Suprapubic skin (tissue), 4 donors: ENCODE results near the gene TBCEL. TPM values are rescaled to one million over a fixed set of nuclear protein-coding genes. Genes with fewer than 3 reads are reported as not detected.

ENCODE experiments used
- DNase-seq, 2 donors: peaks; one replicate each; pipeline ENCODE4 v3.0.0-alpha.2; 2019; ENCODE audit warnings: low spot score in 2 of 2
- H3K27ac ChIP-seq: fragments of 200-600 bp; sonication (generic); one replicate; pipeline ENCODE4 v1.5.1; 2019
- H3K27me3 ChIP-seq: fragments of 200-600 bp; sonication (generic); one replicate; pipeline ENCODE4 v1.5.1; 2019
- H3K36me3 ChIP-seq: fragments of 200-600 bp; sonication (generic); one replicate; pipeline ENCODE4 v1.5.1; 2019
- H3K4me1 ChIP-seq: fragments of 200-600 bp; sonication (generic); one replicate; pipeline ENCODE4 v1.5.1; 2019
- H3K4me3 ChIP-seq: fragments of 200-600 bp; sonication (generic); one replicate; pipeline ENCODE4 v1.5.1; 2019; ENCODE audit warnings: mild to moderate bottlenecking
- H3K9me3 ChIP-seq: fragments of 200-600 bp; sonication (generic); one replicate; pipeline ENCODE4 v1.5.1; 2019
- EP300 ChIP-seq: sonication (generic); formaldehyde crosslinking; IDR thresholded peaks from one replicate; pipeline ENCODE4 v1.6.1; 2017; ENCODE audit warnings: antibody characterized with exemption
- POLR2A ChIP-seq, 2 donors: fragments of 450-650 bp; IDR thresholded peaks; one replicate each; pipeline ENCODE4 v1.6.1; 2017; ENCODE audit warnings: antibody characterized with exemption in 2 of 2, mild to moderate bottlenecking in 2 of 2, moderate library complexity in 2 of 2
- POLR2AphosphoS5 ChIP-seq, 3 donors: sonication (generic); formaldehyde crosslinking; IDR thresholded peaks; one replicate each; pipeline ENCODE4 v1.6.1; 2017; ENCODE audit warnings: antibody characterized with exemption in 3 of 3
- WGBS: methylation state at CpG from one replicate; pipeline ENCODE4 v1.1.5; 2018; 5-methylcytosine and 5-hydroxymethylcytosine counted together
- total RNA-seq, 4 donors: library from RNA; depleted of rRNA; stranded (reverse); fragments of >200 nt; gene quantifications; one replicate each; pipeline ENCODE4 v1.1.0, GENCODE V29; 2016
- TF ChIP-seq, protein P1 (sequence below), 2 donors: fragments of 200-600 bp in 1 of 2; fragments of 450-650 bp in 1 of 2; sonication (generic) in 1 of 2; IDR thresholded peaks; one replicate each; pipeline ENCODE4 v1.5.1; 2016 to 2019; ENCODE audit warnings: antibody characterized with exemption in 2 of 2, mild to moderate bottlenecking in 1 of 2, moderate library complexity in 1 of 2

TBCEL gene
- total RNA-seq, 4 donors from 2014 or later = 5.7 to 14.2 (median 9.5) TPM

DNA sequence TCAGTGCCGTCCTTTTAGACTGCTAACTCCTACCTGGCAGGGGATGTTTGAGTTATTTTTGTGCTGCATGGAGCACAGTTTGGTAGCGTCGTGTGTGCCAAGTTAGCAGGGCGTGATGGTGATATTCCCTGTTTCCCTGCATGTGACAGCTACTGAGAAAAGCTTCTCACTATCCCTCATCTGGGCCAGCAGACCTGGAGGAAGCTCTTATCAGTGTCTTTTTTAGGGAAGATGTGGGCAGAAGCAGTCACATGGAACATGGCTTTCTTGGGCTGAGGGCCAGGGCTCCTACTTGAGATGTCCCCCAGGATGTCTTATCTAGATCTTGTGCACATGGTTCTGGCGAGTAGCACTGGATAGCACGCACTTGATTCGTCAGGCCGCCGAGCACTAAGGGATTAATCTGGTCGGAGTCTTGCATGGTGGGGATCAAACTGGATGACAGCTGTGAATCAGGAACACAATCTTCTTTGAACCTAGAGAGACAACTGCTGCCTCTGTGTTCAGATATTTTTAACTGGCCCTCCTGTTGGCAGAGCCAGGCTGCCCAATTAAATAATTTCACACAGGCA, 110.9 kb downstream of the TBCEL start:
- Histone ChIP-seq H3K9me3 (no peaks in the 10 kb centered on the region), H3K4me1 (no peaks in the 10 kb centered on the region), H3K27me3 (no peaks in the 10 kb centered on the region), H3K4me3 (no peak overlapping the region), H3K36me3 (no peaks in the 10 kb centered on the region), H3K27ac (no peak overlapping the region)
- WGBS = 81% methylated on average over 9 of the region's 10 CpGs
- TF ChIP-seq POLR2AphosphoS5 (IDR thresholded peaks at IDR 0.05) = no peak
- TF ChIP-seq, protein P1, sequence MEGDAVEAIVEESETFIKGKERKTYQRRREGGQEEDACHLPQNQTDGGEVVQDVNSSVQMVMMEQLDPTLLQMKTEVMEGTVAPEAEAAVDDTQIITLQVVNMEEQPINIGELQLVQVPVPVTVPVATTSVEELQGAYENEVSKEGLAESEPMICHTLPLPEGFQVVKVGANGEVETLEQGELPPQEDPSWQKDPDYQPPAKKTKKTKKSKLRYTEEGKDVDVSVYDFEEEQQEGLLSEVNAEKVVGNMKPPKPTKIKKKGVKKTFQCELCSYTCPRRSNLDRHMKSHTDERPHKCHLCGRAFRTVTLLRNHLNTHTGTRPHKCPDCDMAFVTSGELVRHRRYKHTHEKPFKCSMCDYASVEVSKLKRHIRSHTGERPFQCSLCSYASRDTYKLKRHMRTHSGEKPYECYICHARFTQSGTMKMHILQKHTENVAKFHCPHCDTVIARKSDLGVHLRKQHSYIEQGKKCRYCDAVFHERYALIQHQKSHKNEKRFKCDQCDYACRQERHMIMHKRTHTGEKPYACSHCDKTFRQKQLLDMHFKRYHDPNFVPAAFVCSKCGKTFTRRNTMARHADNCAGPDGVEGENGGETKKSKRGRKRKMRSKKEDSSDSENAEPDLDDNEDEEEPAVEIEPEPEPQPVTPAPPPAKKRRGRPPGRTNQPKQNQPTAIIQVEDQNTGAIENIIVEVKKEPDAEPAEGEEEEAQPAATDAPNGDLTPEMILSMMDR (IDR thresholded peaks at IDR 0.05) = no peak
- no peak for TF ChIP-seq POLR2A (IDR thresholded peaks at IDR 0.05)
- no peak for TF ChIP-seq EP300
- DNase-seq = no peak

DNA sequence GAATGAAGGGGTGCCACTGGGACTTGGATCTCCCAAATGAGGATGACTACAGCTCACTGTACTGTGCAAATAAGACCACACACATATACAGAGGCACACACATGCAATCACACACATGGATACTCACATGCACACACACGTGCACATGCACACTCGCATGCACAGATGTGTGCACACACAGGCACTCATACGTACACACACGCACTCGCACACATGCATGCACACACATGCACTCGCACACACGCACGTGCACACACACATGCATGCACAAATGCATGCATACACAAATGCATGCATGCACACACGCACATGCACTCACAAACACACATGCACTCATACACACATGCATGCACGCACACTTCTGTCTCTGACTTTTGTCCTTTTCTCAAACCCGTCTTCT, 113.1 kb downstream of the TBCEL start:
- WGBS = 95% methylated on average over 11 of the region's 11 CpGs
- no peak for DNase-seq
- TF ChIP-seq POLR2AphosphoS5 (IDR thresholded peaks at IDR 0.05) (no peak), EP300 (no peak), POLR2A (IDR thresholded peaks at IDR 0.05) (no peak)
- TF ChIP-seq, protein P1 (IDR thresholded peaks at IDR 0.05) = no peak
- Histone ChIP-seq H3K36me3 (no peaks in the 10 kb centered on the region), H3K4me1 (no peaks in the 10 kb centered on the region), H3K27me3 (no peaks in the 10 kb centered on the region), H3K9me3 (no peaks in the 10 kb centered on the region), H3K4me3 (no peak overlapping the region), H3K27ac (no peak overlapping the region)

DNA sequence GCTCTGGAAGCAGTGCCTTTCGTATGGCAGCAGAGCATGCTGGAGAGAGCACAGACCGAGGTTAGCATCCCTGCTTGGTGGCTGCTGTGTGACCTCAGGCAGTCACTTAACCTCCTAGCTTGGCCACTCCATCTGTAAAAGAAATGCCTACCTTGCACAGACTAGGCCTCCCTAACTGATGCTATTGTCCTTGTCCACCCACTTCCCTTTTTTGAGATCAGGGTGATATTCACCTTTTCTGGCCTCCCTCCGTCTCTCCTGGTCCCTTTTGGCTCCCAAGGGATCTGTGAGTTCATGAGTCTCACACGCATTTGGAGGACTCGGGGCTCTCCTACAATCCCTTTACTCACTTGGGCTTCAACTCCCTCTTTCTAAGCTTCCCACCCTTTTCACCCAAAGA, 114.4 kb downstream of the TBCEL start:
- no peak for DNase-seq
- TF ChIP-seq EP300 (no peak), POLR2A (IDR thresholded peaks at IDR 0.05) (no peak), POLR2AphosphoS5 (IDR thresholded peaks at IDR 0.05) (no peak)
- TF ChIP-seq, protein P1 (IDR thresholded peaks at IDR 0.05) = no peak
- Histone ChIP-seq H3K27me3 (no peaks in the 10 kb centered on the region), H3K4me1 (no peaks in the 10 kb centered on the region), H3K36me3 (no peaks in the 10 kb centered on the region), H3K4me3 (no peak overlapping the region), H3K27ac (no peak overlapping the region), H3K9me3 (no peaks in the 10 kb centered on the region)
- WGBS = 96% methylated on average over 5 of the region's 5 CpGs

DNA sequence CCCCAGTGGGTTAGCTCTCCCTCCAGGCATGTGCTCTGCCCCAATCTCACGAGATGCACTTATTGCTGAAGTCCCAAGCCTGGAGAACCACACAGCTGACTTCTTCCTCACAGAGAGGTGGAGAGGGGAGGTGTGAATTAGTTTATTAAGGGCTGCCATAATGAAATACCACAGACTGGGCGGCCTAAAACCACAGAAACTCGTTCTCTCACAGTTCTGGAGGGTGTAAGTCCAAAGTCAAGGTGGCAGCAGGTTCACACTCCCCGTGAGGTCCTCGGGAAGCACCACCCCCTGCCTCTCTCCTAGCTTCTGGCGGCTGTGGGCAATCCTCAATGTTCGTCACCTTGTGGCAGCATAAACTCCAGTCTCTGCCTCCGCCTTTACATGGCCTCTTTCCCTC, 116.5 kb downstream of the TBCEL start:
- no peak for TF ChIP-seq POLR2A (IDR thresholded peaks at IDR 0.05)
- TF ChIP-seq, protein P1 (IDR thresholded peaks at IDR 0.05) = no peak
- TF ChIP-seq POLR2AphosphoS5 (IDR thresholded peaks at IDR 0.05) = no peak
- TF ChIP-seq EP300 = no peak
- no peak overlapping the region for H3K27ac ChIP-seq

More for the DNA sequence above, 116.5 kb downstream of the TBCEL start:
- Histone ChIP-seq H3K27me3 (no peaks in the 10 kb centered on the region), H3K4me3 (no peak overlapping the region), H3K4me1 (no peaks in the 10 kb centered on the region), H3K36me3 (no peaks in the 10 kb centered on the region), H3K9me3 (no peaks in the 10 kb centered on the region)
- DNase-seq = no peak
- 64% methylated on average over 7 of the region's 8 CpGs for WGBS

Other genes with a start within 250 kb of the TBCEL start
- 1 to 10 TPM in 1 of 4 donors, under 1 TPM in 3; 0.19 to 1.4 (median 0.62) TPM for gene TECTA, start 77.1 kb downstream of the TBCEL start, total RNA-seq